ENCODE data around the gene DUS2. TPM values are rescaled to one million over a fixed set of nuclear protein-coding genes. Genes with fewer than 3 reads are reported as not detected.
A peak's percentile ranks its signal among the peaks of the same experiment; 100 is the strongest.
"Not testable (repeated sequence)": the region's sequence is repeated elsewhere in the genome, so short reads cannot be mapped to it uniquely, and the experiment has no call there.

The DUS2 gene
- total RNA-seq, 1 donor from 2014 or later: 22.9 TPM

DNA sequence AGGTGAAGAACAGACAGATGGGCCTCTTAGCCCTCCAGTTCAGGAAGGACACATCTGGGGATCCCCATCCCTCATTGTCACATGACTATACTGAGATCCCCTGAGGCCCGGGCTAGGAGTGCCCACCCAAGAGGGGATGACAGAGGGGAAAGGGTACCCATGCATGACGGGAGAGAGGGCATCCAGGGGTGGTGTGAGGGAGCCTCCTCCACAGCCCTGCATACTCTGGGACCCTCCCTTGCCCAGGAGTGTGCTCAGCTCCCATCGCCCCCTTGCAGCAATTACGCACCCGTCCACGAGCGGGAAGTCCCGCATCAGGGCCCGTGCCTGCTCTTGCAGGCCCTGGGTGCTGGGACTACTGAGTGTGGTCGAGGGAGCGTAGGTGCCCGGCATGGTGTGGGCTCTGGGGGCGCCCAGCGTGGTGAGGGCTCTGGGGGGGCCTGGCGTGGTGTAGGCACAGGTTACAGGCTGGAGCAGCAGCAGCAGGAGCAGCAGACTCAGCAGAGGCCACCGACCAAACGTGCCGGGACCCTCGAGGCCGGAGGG lies 30.4 kb upstream of the DUS2 start:
- Histone ChIP-seq H4K20me1 (ENCODE audit: low read depth) (no peaks in the 10 kb centered on the region), H3K36me3 (no peaks in the 10 kb centered on the region), H3K9me3 (ENCODE audit: low read depth) (no peaks in the 10 kb centered on the region), H2AFZ (replicated peaks) (peak overlapping the region; percentile 81), H3F3A (ENCODE audit: low read depth) (no peaks in the 10 kb centered on the region), H3K27ac (no peak overlapping the region), H3K27me3 (peaks cover 12% of the 10 kb centered on the region), H3K79me2 (ENCODE audit: low read depth) (no peaks in the 10 kb centered on the region), H3K4me2 (no peak overlapping the region), H3K4me3 (no peak overlapping the region), H3K9ac (no peak overlapping the region), H3K4me1 (no peaks in the 10 kb centered on the region)
- Mint-ChIP-seq H3K27ac (no peak overlapping the region), H3K4me1 (no peaks in the 10 kb centered on the region), H3K27me3 (ENCODE audit: insufficient read depth, low read depth) (peaks cover 13% of the 10 kb centered on the region), H3K4me3 (no peak overlapping the region), H3K9me3 (no peaks in the 10 kb centered on the region), H3K36me3 (no peaks in the 10 kb centered on the region)
- no peak for DNase-seq (ENCODE audit: low spot score)
- TF ChIP-seq EZH2 (IDR thresholded peaks at IDR 0.05) (no peak), EZH2phosphoT487 (IDR thresholded peaks at IDR 0.05) (no peak)
- TF ChIP-seq, protein P1, sequence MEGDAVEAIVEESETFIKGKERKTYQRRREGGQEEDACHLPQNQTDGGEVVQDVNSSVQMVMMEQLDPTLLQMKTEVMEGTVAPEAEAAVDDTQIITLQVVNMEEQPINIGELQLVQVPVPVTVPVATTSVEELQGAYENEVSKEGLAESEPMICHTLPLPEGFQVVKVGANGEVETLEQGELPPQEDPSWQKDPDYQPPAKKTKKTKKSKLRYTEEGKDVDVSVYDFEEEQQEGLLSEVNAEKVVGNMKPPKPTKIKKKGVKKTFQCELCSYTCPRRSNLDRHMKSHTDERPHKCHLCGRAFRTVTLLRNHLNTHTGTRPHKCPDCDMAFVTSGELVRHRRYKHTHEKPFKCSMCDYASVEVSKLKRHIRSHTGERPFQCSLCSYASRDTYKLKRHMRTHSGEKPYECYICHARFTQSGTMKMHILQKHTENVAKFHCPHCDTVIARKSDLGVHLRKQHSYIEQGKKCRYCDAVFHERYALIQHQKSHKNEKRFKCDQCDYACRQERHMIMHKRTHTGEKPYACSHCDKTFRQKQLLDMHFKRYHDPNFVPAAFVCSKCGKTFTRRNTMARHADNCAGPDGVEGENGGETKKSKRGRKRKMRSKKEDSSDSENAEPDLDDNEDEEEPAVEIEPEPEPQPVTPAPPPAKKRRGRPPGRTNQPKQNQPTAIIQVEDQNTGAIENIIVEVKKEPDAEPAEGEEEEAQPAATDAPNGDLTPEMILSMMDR (IDR thresholded peaks at IDR 0.05): no peak

DNA sequence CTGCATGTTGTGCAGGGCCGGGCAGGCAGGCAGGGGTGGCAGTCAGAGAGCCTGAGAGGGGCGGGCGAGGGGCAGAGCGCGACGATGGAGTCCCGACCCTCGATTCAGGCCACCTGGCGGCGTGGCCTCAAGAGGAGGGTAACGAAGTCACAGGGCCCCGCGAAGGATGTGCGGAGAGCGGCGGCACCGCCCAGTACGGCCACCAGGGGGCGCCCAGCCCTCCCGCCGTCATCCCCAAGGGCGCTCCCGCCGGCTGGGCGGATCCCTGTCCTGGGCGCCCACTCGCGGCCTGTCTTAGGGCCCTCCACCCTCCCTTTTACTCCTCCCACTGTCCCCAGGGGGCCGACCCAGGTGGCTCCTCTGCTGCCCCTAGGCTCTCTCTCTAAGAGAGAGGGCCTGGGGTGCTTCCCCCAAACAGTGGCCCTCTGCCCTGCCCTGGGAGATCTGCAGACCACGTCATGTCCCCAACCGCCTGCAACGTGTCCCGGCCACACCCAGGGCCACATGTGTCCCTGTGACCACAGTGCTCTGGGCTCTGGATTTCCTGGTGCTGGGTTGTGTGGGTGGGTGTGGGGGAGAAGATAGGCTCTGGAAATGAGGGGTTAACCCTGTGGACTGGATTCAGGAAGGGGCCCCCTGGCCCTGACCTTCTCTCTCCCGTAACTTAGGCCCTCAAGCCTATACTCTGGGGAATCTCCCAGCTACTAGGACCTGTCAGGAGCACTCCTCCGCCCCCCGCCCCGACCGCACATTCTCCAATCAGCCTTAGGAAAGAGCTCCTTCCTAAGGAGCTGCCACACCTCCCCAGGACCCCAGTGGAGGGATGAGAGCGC lies 29.7 kb upstream of the DUS2 start:
- peaks cover 12% of the 10 kb centered on the region for H3K27me3 ChIP-seq
- H3K79me2 ChIP-seq (ENCODE audit: low read depth): no peaks in the 10 kb centered on the region
- H3K4me3 ChIP-seq: no peak overlapping the region
- H3K9me3 ChIP-seq (ENCODE audit: low read depth): no peaks in the 10 kb centered on the region
- H3K4me1 ChIP-seq: no peaks in the 10 kb centered on the region
- DNase-seq (ENCODE audit: low spot score): peak; percentile 84
- peaks cover 13% of the 10 kb centered on the region for H3K27me3 Mint-ChIP-seq (ENCODE audit: insufficient read depth, low read depth)
- H2AFZ ChIP-seq (replicated peaks): peak overlapping the region; percentile 81
- H3K9me3 Mint-ChIP-seq: no peaks in the 10 kb centered on the region
- H3K36me3 Mint-ChIP-seq: no peaks in the 10 kb centered on the region
- H3K36me3 ChIP-seq: no peaks in the 10 kb centered on the region
- no peak overlapping the region for H3K27ac ChIP-seq
- no peak overlapping the region for H3K9ac ChIP-seq
- TF ChIP-seq EZH2 (IDR thresholded peaks at IDR 0.05): no peak
- TF ChIP-seq, protein P1 (IDR thresholded peaks at IDR 0.05): peak; percentile 92
- H3F3A ChIP-seq (ENCODE audit: low read depth): no peaks in the 10 kb centered on the region
- H3K4me3 Mint-ChIP-seq: peak overlapping the region; percentile 46
- H3K4me1 Mint-ChIP-seq: no peaks in the 10 kb centered on the region
- H3K4me2 ChIP-seq: peak overlapping the region; percentile 26
- no peaks in the 10 kb centered on the region for H4K20me1 ChIP-seq (ENCODE audit: low read depth)
- H3K27ac Mint-ChIP-seq: no peak overlapping the region

DNA sequence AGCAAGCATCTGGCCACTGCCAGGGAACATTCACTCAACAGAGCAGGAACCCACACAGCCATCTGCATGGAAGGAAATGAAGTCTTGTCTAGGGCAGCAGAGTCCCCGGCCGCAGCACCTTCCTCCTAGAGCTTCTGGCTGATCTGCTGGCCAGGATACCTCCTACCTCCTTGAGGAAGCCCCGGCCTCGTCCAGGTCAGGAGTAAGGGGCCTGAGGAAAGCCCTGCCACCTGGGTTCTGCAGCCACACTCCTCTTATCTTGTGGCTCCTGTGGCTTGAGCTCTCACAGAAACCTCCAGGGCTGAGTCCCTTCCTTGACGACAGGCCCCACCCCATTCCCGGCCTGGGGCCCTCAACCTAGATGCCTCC lies 29.1 kb upstream of the DUS2 start:
- not testable (repeated sequence) for H3K27ac ChIP-seq; H3F3A ChIP-seq (ENCODE audit: low read depth); H3K36me3 ChIP-seq; H3K9me3 Mint-ChIP-seq; H3K9me3 ChIP-seq (ENCODE audit: low read depth); H3K4me2 ChIP-seq; H3K4me1 ChIP-seq; H3K27ac Mint-ChIP-seq; H3K4me1 Mint-ChIP-seq; DNase-seq (ENCODE audit: low spot score); H3K79me2 ChIP-seq (ENCODE audit: low read depth); H4K20me1 ChIP-seq (ENCODE audit: low read depth); H3K9ac ChIP-seq; H3K36me3 Mint-ChIP-seq; H3K4me3 ChIP-seq
- Mint-ChIP-seq H3K27me3 (ENCODE audit: insufficient read depth, low read depth) (peaks cover 10% of the 10 kb centered on the region), H3K4me3 (peak overlapping the region; percentile 46)
- H3K27me3 ChIP-seq: peaks cover 12% of the 10 kb centered on the region
- H2AFZ ChIP-seq (replicated peaks): peak overlapping the region; percentile 81

DNA sequence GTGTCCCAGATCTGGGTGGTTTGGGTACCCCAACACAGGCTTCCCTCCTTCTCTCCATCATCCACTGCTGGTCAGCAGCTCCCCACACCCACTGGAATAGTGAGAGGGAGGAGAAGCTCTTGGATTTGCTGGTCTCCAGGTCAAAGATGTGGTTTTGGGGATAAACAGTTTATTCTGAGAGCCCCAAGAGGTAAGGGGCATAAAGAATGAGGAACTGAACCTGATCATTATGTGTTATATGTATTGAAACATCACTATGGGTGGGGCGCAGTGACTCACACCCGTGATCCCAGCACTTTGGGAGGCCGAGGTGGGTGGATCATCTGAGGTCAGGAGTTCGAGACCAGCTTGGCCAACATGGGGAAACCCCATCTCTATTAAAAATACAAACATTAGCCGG lies 27.7 kb upstream of the DUS2 start:
- Histone ChIP-seq H3K27me3 (peaks cover 12% of the 10 kb centered on the region), H2AFZ (replicated peaks) (no peak overlapping the region), H3K36me3 (no peaks in the 10 kb centered on the region), H3K9ac (no peak overlapping the region), H3K9me3 (ENCODE audit: low read depth) (no peaks in the 10 kb centered on the region), H3K27ac (no peak overlapping the region), H3K4me3 (no peak overlapping the region), H3K4me2 (no peak overlapping the region), H3F3A (ENCODE audit: low read depth) (no peaks in the 10 kb centered on the region), H3K4me1 (no peaks in the 10 kb centered on the region), H3K79me2 (ENCODE audit: low read depth) (no peaks in the 10 kb centered on the region), H4K20me1 (ENCODE audit: low read depth) (no peaks in the 10 kb centered on the region)
- TF ChIP-seq EZH2 (IDR thresholded peaks at IDR 0.05) (no peak), EZH2phosphoT487 (IDR thresholded peaks at IDR 0.05) (no peak)
- TF ChIP-seq, protein P1 (IDR thresholded peaks at IDR 0.05): no peak
- peaks cover 10% of the 10 kb centered on the region for H3K27me3 Mint-ChIP-seq (ENCODE audit: insufficient read depth, low read depth)
- H3K36me3 Mint-ChIP-seq: no peaks in the 10 kb centered on the region
- peaks cover 2% of the 10 kb centered on the region for H3K9me3 Mint-ChIP-seq
- H3K4me1 Mint-ChIP-seq: peaks cover 3% of the 10 kb centered on the region
- no peak for DNase-seq (ENCODE audit: low spot score)
- no peak overlapping the region for H3K27ac Mint-ChIP-seq
- no peak overlapping the region for H3K4me3 Mint-ChIP-seq
